Left kidney (tissue), 2 donors: ENCODE data around the gene PHOSPHO2. TPM values are rescaled to one million over a fixed set of nuclear protein-coding genes. Genes with fewer than 3 reads are reported as not detected.
"Not testable (repeated sequence)": the region's sequence is repeated elsewhere in the genome, so short reads cannot be mapped to it uniquely, and the experiment has no call there.

Experiments used
- DNase-seq: peaks from one replicate; pipeline ENCODE4 v3.0.0-alpha.2; 2013
- polyA plus RNA-seq: library from polyadenylated mRNA; unstranded; fragments of 120-200 nt; gene quantifications from one replicate; pipeline ENCODE4 v1.2.1, GENCODE V29; 2013; ENCODE audit not compliant: insufficient read length

PHOSPHO2 gene
- polyA plus RNA-seq, 1 donor: 21.7 TPM

DNA sequence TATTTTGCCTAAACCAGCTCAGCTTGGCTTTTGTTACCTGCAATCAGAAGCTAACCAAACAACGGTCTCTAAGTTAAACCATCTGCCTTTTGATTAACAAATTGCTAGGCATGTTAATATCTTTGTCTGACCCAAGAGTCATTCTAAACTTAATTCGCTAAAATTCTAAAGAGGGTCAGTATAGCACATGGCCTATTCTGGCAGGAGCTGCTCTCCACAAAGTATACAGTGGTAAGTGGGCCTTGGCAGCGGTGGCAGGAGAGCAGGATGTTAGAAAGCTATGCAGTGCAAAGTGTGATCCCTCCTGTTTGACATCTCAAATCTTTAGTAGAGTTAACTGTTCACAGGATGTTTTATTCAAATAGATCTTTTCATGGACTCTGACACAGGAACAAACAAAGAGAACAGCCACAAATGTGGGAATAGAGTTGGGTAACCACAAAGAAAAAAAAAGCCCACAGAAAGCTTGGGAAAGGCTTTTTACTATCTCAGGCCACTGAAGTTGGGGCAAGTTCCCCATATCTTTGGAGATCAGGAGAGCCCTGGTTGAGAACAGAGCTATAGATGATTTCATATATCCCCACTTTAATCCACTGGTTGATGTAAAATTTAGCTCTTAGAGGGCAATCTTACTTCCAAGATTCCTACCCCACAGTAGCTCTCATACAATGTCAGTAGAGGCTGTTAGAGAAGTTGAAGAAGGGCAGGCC is 10.7 kb upstream of the PHOSPHO2 start:
- DNase-seq: no peak

DNA sequence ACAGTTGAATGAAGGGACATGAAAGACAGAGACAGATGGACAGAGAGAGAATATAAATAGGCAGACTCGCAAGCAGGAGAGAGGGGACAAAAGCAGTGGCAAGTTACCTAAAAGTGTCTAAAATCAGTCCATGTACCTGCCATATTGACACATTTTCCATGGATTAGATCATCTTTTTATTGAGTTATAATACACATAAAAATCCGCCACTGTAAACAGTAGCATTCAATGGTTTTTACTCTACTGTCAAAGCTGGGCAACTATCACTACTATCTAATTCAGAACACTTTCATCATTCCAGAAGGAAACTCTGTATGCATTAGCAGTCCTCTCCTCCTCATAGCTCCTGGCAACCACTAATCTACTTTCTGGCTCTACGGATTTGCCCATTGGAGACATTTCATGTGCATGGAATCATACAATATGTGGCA is 10.1 kb upstream of the PHOSPHO2 start:
- DNase-seq: no peak

DNA sequence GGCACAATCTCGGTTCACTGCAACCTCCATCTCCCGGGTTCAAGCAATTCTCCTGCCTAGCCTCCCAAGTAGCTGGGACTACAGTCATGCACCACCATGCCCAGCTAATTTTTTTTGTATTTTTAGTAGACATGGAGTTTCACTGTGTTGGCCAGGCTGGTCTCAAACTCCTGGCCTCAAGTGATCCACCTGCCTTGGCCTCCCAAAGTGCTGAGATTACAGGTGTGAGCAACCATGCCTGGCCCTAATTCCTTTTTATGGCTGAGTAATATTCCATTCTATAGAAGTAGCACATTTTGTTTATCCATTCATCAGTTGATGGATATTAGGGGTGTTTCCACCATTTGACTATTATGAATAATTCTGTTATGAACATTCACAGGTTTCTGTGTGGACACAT is 9.6 kb upstream of the PHOSPHO2 start:
- not testable (repeated sequence) for DNase-seq

DNA sequence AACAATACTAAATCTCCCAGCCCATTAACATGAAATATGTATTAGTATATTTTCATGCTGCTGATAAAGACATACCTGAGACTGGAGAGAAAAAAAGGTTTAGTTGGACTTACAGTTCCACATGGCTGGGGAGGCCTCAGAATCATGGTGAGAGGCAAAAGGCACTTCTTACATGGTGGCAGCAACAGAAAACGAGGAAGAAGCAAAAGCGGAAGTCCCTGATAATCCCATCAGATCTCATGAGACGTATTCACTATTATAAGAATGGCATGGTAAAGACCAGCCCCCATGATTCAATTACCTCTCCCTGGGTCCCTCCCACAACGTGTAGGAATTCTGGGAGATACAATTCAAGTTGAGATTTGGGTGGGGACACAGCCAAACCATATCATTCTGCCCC is 7.4 kb upstream of the PHOSPHO2 start:
- not testable (repeated sequence) for DNase-seq

DNA sequence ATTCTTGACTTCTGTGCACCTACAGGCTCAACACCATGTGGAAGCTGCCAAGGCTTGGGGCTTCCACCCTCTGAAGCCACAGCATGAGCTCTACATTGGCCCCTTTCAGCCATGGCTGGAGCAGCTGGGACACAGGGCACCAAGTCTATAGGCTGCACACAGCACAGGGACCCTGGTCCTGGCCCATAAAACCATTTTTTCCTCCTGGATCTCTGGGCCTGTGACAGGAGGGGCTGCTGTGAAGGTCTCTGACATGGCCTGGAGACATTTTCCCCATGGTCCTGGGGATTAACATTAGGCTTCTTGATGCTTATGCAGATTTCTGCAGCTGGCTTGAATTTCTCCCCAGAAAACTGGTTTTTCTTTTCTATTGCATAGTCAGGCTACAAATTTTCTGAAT is 6.3 kb upstream of the PHOSPHO2 start:
- not testable (repeated sequence) for DNase-seq

DNA sequence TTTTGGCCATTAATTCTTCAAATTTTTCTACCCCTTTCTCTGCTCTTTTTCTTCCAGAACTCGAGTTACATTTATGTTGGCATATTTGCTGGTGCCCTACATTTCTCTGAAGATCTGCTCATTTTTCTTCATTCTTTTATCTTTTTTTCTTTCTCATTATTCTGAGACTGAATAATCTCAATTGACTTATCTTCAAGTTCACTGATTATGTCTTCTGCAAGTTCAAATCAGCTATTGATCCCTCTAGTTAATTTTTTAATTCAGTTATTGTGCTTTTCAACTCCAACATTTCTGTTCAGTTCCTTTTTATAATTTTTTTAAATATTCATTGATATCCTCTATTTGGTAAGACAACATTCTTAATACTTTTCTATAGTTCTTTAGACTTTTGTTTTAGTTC is 3.3 kb upstream of the PHOSPHO2 start:
- no peak for DNase-seq

DNA sequence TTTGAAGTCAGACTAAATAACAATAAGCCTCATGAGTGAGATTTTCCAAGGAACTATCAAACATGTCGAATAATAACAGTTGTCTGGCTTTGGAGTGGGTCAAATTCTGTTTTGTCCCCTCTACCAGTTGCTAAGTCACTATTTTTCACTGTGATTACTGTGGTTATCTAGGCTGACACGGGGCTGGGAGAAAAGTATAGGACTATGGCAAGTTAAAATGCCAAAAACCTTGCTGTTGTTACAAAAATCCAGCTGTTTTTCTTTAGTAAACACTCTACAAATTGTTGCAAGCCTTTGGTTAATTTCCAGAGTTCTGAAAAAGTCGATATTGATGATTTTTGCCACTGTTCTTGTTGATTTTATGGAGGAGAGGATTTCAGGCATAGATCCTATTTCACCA is 1.6 kb upstream of the PHOSPHO2 start:
- DNase-seq: no peak

DNA sequence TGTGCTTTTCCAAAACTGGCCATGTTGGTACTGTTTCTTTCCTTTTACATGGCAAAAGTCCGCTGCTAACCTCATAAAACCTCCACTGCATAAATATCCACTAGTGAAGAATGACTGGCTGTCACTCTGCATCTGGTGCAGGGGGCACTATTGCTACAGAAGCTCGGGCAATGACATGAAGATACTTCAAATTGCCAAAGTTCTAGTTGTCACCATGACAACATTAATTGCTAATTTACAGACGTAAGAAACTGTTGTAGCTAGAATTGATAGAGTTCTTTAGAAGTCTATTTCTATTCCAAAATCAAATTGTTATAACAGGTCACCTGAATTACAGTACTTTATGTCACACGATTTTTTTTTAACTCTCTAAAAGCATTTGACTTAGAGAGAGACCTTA is 909 bp upstream of the PHOSPHO2 start:
- no peak for DNase-seq

DNA sequence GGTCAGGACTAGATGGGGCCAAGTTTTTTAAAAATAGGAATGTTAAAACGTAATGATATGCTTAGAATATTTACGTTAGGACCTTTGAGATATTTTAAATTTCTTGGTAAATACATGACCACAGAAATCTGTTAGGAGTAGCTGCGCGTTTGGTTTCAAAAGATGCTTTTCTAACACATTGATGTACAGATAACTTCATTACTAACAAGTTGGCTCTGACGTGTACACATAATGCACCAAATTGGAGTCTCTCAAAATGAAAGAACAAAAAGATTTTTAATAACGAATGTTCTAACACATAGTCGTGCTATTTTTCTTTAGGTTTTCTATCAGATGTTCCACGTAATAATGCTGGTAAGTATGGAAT is 608 bp downstream of the PHOSPHO2 start:
- no peak for DNase-seq

DNA sequence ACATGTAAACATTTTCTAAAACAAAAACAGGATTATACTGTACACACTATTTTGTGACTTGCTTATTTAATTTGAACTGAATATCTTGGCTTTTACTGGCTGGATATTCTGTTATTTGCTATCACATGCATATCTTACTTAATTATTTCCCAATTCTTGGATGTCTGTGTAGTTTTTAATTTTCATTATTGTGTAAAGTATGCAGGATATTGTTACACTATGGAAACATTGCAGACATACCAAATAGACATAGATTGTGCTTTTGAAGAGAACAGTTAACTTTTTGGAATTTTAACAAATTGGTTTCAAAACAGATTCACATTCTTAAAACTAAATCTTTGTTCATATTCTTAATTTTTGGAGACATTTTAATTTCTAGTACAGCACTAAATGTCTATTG is 2.1 kb downstream of the PHOSPHO2 start:
- no peak for DNase-seq

DNA sequence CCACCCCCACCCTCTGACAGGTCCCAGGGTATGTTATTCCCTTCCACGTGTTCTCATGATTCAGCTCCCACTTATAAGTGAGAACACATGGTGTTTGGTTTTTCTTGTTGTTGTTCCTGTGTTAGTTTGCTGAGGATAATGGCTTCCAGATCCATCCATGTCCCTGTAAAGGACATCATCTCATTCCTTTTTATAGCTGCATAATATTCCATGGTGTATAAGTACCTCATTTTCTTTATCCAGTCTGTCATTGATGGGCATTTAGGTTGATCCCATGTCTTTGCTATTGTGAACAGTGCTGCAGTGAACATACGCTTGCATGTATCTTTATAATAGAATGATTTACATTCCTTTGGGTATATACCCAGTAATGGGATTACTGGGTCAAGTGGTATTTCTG is 4.9 kb downstream of the PHOSPHO2 start:
- DNase-seq: not testable (repeated sequence)

DNA sequence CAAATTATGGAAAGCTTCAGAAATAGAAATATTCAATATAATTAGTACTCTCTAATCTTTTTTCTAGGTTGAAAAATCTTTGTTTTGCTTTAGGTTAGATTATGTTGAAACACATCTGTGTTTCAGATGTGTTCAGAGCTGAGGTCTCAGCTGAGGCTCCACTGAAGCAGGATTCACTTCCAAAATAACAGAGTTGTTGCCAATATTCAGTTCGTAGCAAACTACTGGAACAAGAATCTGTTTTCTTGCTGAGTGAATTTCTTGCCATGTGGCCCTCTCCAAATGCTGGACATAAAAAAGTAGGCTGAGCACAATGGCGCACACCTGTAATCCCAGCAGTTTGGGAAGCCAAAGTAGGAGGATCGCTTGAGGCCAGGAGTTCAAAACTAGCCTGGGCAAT is 8.7 kb downstream of the PHOSPHO2 start:
- no peak for DNase-seq

DNA sequence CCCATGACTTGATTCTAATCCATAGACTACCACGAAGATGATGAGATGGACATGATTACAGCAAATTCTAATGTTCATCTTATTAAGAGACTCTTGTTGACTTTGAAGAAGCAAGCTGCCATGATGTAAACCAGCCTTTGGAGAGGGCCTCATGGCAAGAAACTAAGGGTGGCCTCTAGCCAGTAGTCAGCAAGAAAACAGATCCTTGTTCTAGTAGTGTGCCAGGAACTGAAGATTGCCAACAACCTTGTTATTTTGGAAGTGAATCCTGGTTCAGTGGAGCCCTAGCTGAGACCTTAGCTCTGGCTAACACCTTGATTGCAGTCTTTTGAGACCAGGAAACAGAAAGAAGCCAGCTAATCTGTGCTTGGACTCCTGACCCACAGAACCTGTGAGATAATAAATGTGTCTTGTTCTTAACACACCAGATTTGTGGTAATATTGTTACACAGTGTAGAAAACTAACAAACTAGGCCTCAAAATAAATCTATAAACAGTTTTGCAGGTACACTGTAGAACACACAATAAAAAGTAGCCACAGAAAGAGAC is 10.0 kb downstream of the PHOSPHO2 start:
- DNase-seq: no peak

DNA sequence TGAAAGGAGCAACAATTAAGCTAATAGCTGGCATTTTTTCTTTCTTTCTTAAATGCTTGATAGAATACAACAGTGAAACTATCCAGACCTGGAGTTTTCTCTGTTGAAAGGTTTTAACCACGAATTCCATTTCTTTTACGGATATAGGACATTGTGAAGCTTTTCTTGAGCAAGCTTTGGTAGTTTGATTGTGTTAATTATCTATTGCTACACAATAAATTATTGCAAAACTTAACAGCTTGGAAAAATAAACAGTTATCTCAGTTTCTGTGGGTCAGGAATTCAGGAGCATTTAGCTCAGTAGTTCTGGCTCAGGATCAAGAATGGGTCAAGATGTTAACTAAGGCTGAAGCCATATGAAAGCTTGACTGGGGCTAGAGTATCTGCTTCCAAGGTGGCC is 11.7 kb downstream of the PHOSPHO2 start:
- DNase-seq: no peak

DNA sequence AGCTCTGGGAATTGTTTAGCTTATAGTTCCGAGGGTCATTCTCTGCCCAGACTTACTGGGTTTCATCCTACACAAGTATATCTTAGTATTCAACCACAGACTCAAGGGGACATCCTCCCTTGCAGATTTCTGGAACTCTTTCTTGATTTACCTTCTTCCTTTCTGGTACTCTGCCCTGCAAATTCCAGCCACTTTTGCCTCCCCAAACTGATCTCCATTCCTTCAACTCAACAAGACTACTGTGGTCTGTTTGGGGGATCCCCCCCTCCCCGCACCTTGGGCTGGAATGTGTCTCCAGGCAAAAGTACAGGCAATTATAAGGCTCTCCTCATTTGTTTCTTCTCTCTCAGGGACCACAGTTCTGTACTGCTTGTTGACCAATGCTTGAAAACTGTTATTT is 13.4 kb downstream of the PHOSPHO2 start:
- DNase-seq: no peak

DNA sequence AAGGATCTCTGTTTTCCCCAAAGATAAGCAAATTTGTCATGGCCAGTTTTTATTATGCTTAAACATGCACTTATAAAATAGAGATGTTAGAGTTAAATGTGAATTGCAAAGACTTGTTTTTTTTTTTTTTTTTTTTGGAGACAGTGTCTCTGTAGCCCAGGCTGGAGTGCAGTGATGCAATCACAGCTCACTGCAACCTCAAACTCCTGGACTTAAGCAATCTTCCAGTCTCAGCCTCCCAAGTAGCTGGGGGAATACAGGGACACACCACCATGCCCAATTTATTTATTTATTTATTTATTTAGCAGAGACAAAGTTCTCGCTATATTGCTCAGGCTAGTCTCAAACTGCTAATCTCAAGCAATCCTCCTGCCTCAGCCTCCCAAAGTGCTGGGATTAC is 15.1 kb downstream of the PHOSPHO2 start:
- no peak for DNase-seq

DNA sequence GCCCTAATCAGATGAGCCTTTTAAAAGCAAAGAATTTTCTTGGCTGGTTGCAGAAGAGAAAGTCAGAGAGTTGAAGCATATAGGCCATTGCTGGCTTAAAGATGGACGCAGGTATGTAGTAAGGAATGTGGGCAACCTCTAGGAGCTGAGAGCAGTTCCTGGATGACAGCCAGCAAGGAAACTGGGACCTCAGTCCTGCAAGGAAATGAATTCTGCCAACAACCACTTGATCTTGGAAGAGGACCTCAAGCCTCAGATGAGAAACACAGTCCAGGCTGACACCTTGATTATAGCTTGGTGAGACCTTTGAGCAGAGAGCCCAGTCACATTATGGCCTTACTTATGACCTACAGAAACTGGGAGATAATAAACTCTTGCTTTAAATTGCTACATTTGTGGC is 15.7 kb downstream of the PHOSPHO2 start:
- no peak for DNase-seq

DNA sequence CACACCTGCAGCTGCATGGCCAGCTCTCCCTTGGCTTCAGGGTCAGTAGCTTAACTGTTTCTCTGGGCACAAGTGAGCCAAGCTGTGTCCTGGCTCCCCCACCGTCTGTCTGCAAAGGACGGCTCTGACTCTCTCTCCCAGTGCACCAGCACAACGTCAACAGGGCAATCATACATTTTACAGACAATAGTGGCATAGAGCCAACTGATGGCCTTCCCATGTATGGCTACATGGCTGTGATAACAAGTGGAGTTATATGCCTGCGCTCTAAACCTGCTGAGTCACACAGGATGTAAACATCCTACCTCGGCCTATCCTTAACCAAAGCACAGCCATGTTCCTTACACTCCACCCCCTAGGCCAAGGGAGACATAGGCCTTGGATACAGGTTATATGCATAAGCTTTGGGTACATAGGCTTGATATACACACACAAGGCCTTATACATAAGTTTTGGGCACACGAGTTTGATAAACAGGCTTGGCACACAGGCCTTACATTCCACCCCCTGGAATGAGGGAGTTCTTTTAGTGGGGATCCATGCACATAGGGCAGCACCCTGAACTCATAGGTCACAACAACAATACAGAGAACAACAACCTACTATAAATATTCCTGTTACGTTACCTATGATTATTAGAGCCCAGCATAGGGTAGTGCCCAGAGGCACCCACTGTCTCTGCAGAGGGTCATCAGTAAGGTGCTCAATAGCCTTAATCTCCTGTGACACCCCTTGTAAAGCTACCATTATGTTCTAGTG is 17.7 kb downstream of the PHOSPHO2 start:
- DNase-seq: no peak

DNA sequence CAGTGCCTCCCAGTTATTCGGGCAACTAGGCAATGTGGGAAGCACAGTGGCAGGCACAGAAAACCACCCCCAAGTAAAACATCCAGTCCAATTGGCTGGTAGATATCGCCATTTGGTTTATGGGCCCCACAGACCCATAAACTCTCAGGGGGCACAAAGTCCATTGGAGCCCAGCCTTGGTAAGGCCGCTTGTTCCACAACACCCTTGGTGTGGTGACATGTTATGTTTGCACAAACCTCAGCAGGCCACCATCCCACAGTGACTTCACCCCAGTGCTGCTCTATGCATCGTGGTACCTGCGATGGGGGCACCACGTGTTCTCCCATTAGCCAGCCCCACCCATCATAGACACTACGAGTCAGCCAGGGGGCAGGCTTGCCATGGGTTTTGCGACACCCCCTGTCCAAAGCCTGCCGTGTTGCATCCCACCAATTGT is 18.5 kb downstream of the PHOSPHO2 start:
- DNase-seq: no peak

DNA sequence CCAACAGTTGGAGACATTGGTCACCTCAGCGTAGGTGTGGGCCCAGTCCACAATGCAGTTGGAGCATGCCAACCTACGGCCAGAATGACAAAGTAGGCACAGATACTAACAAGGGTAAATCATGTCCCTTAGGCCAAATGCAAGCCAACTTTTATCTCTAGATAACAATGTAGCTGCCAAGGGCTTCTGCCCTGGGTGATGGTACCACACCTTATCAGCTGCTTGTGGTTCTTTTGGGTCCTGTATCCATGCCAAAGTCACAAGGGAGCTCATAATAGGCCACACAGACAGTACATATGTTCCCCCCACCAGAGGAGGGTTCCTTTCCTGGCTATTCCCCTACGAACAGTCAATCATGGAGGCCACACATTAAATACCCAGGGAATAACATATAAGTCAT is 19.1 kb downstream of the PHOSPHO2 start:
- no peak for DNase-seq

DNA sequence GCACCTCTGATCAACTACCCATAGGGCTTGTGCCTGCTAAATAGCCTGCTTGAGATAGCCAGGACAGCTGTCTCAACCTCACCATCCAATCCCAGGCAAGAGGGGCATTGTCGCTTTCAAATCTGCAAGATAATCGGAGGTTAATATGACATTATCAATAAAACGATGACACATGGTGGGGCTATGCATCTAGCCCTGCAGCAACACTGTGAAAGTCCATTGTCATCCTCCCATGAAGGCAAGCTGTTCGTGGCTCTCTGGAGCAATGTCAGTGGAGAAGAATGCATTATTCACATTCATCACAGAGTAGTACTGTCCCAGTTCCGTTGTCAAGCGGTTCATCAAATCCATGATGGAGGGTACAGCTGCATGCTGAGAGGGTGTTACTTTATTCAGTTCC is 20.4 kb downstream of the PHOSPHO2 start:
- DNase-seq: no peak

DNA sequence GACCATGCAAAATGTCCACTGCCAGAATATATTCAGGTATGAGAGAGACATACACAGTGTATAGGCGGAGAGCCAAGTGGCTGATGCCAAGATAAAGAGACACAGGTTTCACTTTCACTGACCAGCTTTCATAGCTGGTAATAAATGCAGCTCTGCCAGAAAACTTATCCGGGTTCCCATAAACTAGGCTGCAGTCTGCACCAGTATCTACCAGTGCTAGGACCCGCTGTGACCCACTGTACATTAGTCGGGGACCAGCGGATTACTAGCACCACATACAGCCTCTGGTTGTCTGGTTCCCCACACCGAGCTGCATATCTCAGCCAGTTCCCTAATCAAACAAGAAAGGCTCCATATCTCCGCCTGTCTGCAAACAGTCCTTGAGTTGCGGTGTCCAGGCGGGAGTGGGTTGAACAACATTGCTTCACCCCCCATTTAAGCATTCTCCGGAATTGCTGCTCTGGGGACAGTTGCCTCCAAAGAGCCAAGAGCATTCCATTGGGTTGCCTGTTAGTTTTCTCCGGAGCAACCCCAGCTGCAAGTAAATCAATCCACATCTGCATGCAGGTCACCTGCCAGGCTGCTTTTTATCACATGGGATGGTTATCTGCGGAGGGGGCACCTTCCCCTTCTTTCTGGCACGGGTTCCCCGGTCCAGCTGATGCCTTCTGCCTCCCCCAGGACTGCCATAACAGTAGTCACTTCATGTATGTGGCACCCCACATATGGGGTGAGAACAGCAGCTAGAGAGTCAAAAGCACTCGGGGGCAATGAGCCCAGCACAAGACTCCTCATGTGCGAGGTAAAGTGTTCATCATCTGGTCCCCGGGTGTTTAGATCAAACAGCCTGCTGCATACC is 21.3 kb downstream of the PHOSPHO2 start:
- no peak for DNase-seq
